Skin epidermis (tissue), 12 donors: ENCODE results near the gene REXO2.

Experiments
- H3K27ac ChIP-seq, 21 experiments: fragments of 200-600 bp; sonication (generic) in 11 of 21; one replicate each; pipeline ENCODE4 v1.5.0; 2020; ENCODE audit warnings: mild to moderate bottlenecking in 3 of 21, inconsistent platforms in 2 of 21, moderate library complexity in 2 of 21
- H3K4me3 ChIP-seq, 7 experiments: fragments of 200-600 bp; sonication (generic) in 2 of 7; one replicate each; pipeline ENCODE4 v1.5.0; 2020; ENCODE audit warnings: inconsistent platforms in 2 of 7, mild to moderate bottlenecking in 2 of 7, moderate library complexity in 1 of 7

REXO2 gene

GRCh38 chr11:114439229-114440120 is at the start of gene REXO2:
Gene REXO2, plus strand, starts transcription at chr11:114439467. Its CDS starts 62 bp downstream, at chr11:114439529.
- H3K4me3 ChIP-seq, result peak within 1 kb of the TSS; percentile 76 to 98 (median 93)
- peak within 1 kb of the TSS; percentile 41 to 93 (median 88) for H3K27ac ChIP-seq

- Histone ChIP-seq H3K4me3 (no peak overlapping the region), H3K27ac (no peak overlapping the region)
These were observed 46.3 kb upstream of the REXO2 start for GRCh38 chr11:114392735-114393667.

- H3K4me3 ChIP-seq, result no peak overlapping the region
- no peak overlapping the region for H3K27ac ChIP-seq
These were observed 43.5 kb upstream of the REXO2 start for GRCh38 chr11:114395736-114396135.

- Histone ChIP-seq H3K27ac (no peak overlapping the region), H3K4me3 (no peak overlapping the region)
These were observed 42.4 kb upstream of the REXO2 start for GRCh38 chr11:114396916-114397315.

GRCh38 chr11:114397349-114397982 is 41.8 kb upstream of the REXO2 start:
- no peak overlapping the region for H3K4me3 ChIP-seq

GRCh38 chr11:114398303-114398920 is 40.9 kb upstream of the REXO2 start:
- no peak overlapping the region for H3K4me3 ChIP-seq
- H3K27ac ChIP-seq, result peak overlapping the region in 3 of 21 experiments; percentile 26 to 99 (median 98)

More at GRCh38 chr11:114397349-114397982, 41.8 kb upstream of the REXO2 start:
- no peak overlapping the region for H3K27ac ChIP-seq

- Histone ChIP-seq H3K4me3 (peak overlapping the region; percentile 61 to 94 (median 77)), H3K27ac (peak overlapping the region; percentile 92 to 99 (median 99))
These were observed 39.6 kb upstream of the REXO2 start for GRCh38 chr11:114399490-114400215.

GRCh38 chr11:114400216-114400914 is 38.9 kb upstream of the REXO2 start, which contains the start of the genes C11orf71 and RBM7:
Gene C11orf71, minus strand, starts transcription at chr11:114400511. Its CDS starts 180 bp downstream, at chr11:114400331.
Gene RBM7, plus strand, starts transcription at chr11:114400666. Its CDS starts 6 bp downstream, at chr11:114400672.
- H3K4me3 ChIP-seq, result peak within 1 kb of the TSS; percentile 61 to 94 (median 77)

GRCh38 chr11:114400915-114401223 is 38.4 kb upstream of the REXO2 start:
- H3K4me3 ChIP-seq, result peak overlapping the region; percentile 61 to 94 (median 77)
- H3K27ac ChIP-seq, result peak overlapping the region; percentile 85 to 99 (median 99)

More at GRCh38 chr11:114400216-114400914, 38.9 kb upstream of the REXO2 start, which contains the start of the genes C11orf71 and RBM7:
- H3K27ac ChIP-seq, result peak within 1 kb of the TSS; percentile 92 to 99 (median 99)

GRCh38 chr11:114401311-114401710 is 38.0 kb upstream of the REXO2 start:
- peak overlapping the region; percentile 61 to 94 (median 77) for H3K4me3 ChIP-seq
- peak overlapping the region in 20 of 21 experiments; percentile 94 to 99 (median 99) for H3K27ac ChIP-seq

GRCh38 chr11:114412946-114413345 is 26.3 kb upstream of the REXO2 start:
- Histone ChIP-seq H3K4me3 (no peak overlapping the region), H3K27ac (no peak overlapping the region)

GRCh38 chr11:114413958-114414357 is 25.3 kb upstream of the REXO2 start:
- no peak overlapping the region for H3K4me3 ChIP-seq
- no peak overlapping the region for H3K27ac ChIP-seq

- no peak overlapping the region for H3K4me3 ChIP-seq
- no peak overlapping the region for H3K27ac ChIP-seq
These were observed 22.8 kb upstream of the REXO2 start for GRCh38 chr11:114416441-114416961.

GRCh38 chr11:114426280-114426679 is 13.0 kb upstream of the REXO2 start:
- no peak overlapping the region for H3K4me3 ChIP-seq

GRCh38 chr11:114430290-114430689 is 9.0 kb upstream of the REXO2 start:
- peak overlapping the region in 1 of 21 experiments; percentile 33 for H3K27ac ChIP-seq
- H3K4me3 ChIP-seq, result no peak overlapping the region

More at GRCh38 chr11:114426280-114426679, 13.0 kb upstream of the REXO2 start:
- no peak overlapping the region for H3K27ac ChIP-seq

GRCh38 chr11:114432893-114433292 is 6.4 kb upstream of the REXO2 start:
- no peak overlapping the region for H3K27ac ChIP-seq

GRCh38 chr11:114433376-114433775 is 5.9 kb upstream of the REXO2 start:
- no peak overlapping the region for H3K27ac ChIP-seq
- H3K4me3 ChIP-seq, result no peak overlapping the region

More at GRCh38 chr11:114432893-114433292, 6.4 kb upstream of the REXO2 start:
- H3K4me3 ChIP-seq, result no peak overlapping the region
